Naive thymus-derived CD8-positive, alpha-beta T cell (primary cell): ENCODE data around the gene FOXL1. TPM values are rescaled to one million over a fixed set of nuclear protein-coding genes. Genes with fewer than 3 reads are reported as not detected.

Experiments used
- ATAC-seq, 2 donors: fragments of 150-1000 bp; cut with Tn5 transposase in 1 of 2; sonication (Bioruptor Pico), chemical (Tn5 transposase) in 1 of 2; 1 replicate in 1 of 2; 2 replicates in 1 of 2; pipeline ENCODE4 v1.10.0; 2021; ENCODE audit warnings: mild to moderate bottlenecking in 2 of 2, moderate library complexity in 2 of 2
- POLR2A ChIA-PET: fragments of 350-600 bp; sonication (Branson Sonifier 250); formaldehyde crosslinking; loops from one replicate; lab custom pipeline; 2021; ENCODE audit warnings: antibody characterized with exemption; lab: Charles Lee
- DNase-seq, 10 donors: peaks; one replicate each; pipeline versions ENCODE4 v3.0.0 to v3.0.0-alpha.2; 2020 to 2022
- H3K27ac Mint-ChIP-seq, 10 donors: one replicate each; pipeline ENCODE4 v1.8.0; 2020 to 2022; ENCODE audit warnings: mild to moderate bottlenecking in 10 of 10, mixed read lengths in 10 of 10, moderate library complexity in 4 of 10, inconsistent platforms in 1 of 10
- H3K27me3 Mint-ChIP-seq, 5 donors: one replicate each; pipeline ENCODE4 v1.8.0; 2021 to 2022; ENCODE audit warnings: mixed read lengths in 5 of 5
- H3K36me3 Mint-ChIP-seq, 3 donors: one replicate each; pipeline ENCODE4 v1.8.0; 2020 to 2022; ENCODE audit warnings: mixed read lengths in 3 of 3, mild to moderate bottlenecking in 2 of 3, inconsistent platforms in 1 of 3
- H3K4me1 Mint-ChIP-seq, 4 donors: one replicate each; pipeline ENCODE4 v1.8.0; 2021 to 2022; ENCODE audit warnings: mixed read lengths in 4 of 4
- H3K4me3 Mint-ChIP-seq, 10 donors: one replicate each; pipeline ENCODE4 v1.8.0; 2020 to 2022; ENCODE audit warnings: mild to moderate bottlenecking in 10 of 10, mixed read lengths in 10 of 10, moderate library complexity in 6 of 10, inconsistent platforms in 1 of 10
- H3K9me3 Mint-ChIP-seq, 9 donors: one replicate each; pipeline ENCODE4 v1.8.0; 2020 to 2022; ENCODE audit warnings: mixed read lengths in 9 of 9, mild to moderate bottlenecking in 3 of 9, inconsistent platforms in 1 of 9, moderate library complexity in 1 of 9
- polyA plus RNA-seq, 3 donors: library from polyadenylated mRNA; unstranded; fragments of 300-500 nt; fragmentation: Illumina TruSeq; gene quantifications; one replicate each; pipeline ENCODE4 v1.2.3, GENCODE V29; 2021
- total RNA-seq, 8 experiments: library from RNA in 2 of 8; stranded (reverse) in 2 of 8; gene quantifications; one replicate each; pipeline ENCODE4 v1.2.3 and lab custom pipeline; 2021 to 2026

FOXL1 gene
- total and polyA plus RNA-seq, 5 experiments from 2014 or later: not detected

DNA sequence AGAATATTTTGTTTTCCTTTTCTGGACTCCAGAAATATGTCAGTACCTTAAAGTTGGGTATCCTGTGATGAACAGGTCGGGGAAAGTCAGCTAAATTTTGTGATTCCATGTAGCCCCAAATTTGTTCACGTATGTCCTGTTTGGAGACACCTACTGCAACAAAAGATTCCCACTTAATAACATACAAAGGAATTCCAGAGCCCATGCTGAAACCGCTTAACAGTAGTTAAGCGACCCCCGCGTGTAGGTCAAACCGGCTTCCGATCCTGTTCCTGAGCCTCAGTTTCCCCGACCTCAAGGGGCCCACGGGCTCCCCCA, 23.8 kb upstream of the FOXL1 start:
- POLR2A ChIA-PET: no interaction called here
- peak in 1 of 10 donors; percentile 15 for DNase-seq
- H3K4me1 Mint-ChIP-seq: peaks cover 4 to 32% (median 20%) of the 10 kb centered on the region in 4 donors
- ATAC-seq: peak in 1 of 2 donors; percentile 6
- H3K36me3 Mint-ChIP-seq: peaks cover 0 to 15% (median 0%) of the 10 kb centered on the region in 3 donors
- H3K9me3 Mint-ChIP-seq: peaks cover 0 to 2% (median 0%) of the 10 kb centered on the region in 9 donors
- H3K4me3 Mint-ChIP-seq: peak overlapping the region; percentile 93 to 98 (median 94)
- peaks cover 0 to 16% (median 9%) of the 10 kb centered on the region in 5 donors for H3K27me3 Mint-ChIP-seq
- peak overlapping the region; percentile 94 to 99 (median 98) for H3K27ac Mint-ChIP-seq

DNA sequence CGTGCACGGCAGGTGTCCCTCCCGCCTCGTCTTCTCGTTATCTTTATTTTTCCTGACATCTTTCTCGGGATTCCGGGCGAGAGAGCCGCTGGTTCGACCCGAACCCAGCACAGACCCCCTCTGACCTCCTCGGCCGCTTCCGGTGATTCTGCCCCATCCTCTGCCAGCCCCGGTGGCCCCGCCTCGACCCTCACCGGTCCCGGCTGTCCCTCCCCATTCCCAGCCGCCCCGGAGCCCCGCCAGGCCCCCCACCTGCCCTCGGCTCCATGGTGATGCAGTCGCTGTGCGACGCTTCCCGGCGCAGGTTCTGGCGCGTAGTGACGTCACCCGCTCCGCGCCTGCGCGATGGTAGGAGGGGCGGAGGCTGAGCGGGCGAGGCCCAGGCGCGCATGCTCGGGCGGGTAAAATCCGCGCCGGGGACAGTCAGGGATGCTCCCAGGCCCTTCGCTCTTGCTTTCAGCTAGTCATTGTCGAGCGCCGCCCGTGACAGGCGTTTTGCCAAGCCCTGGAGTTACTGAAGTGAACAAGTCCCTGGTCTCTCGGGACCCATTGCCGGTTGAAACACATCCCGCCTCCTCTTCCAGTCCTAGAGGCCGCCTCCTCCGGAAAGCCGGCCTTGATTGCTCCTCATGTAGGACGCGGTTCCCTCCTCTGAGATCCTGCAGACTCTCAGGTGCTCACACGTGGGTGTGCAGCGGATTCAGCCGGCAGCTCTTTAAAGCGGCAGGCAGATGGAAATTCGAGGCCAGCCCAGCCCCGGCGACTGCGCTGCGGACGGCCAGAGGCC, 23.2 kb upstream of the FOXL1 start, which contains the start of gene MTHFSD:
MTHFSD (minus strand) TSS at position 319 of the 787 bp plus-strand sequence; CDS start at position 268, 51 bp downstream.
- H3K4me3 Mint-ChIP-seq: peak within 1 kb of the TSS; percentile 93 to 98 (median 94)
- POLR2A ChIA-PET: interaction anchor here (1.0 kb wide), 1 partner anchor 20 kb away, joined by 4 read pairs; no protein-coding TSS in a partner anchor
- ATAC-seq (peak; percentile 95 to 96), DNase-seq (peak; percentile 92 to 98 (median 96))
- peaks cover 0 to 2% (median 0%) of the 10 kb centered on the region in 9 donors for H3K9me3 Mint-ChIP-seq
- H3K27ac Mint-ChIP-seq: peak within 1 kb of the TSS; percentile 94 to 99 (median 98)
- H3K27me3 Mint-ChIP-seq: peaks cover 0 to 21% (median 14%) of the 10 kb centered on the region in 5 donors
- H3K4me1 Mint-ChIP-seq: peaks cover 4 to 32% (median 20%) of the 10 kb centered on the region in 4 donors
- H3K36me3 Mint-ChIP-seq: peaks cover 0 to 15% (median 0%) of the 10 kb centered on the region in 3 donors

DNA sequence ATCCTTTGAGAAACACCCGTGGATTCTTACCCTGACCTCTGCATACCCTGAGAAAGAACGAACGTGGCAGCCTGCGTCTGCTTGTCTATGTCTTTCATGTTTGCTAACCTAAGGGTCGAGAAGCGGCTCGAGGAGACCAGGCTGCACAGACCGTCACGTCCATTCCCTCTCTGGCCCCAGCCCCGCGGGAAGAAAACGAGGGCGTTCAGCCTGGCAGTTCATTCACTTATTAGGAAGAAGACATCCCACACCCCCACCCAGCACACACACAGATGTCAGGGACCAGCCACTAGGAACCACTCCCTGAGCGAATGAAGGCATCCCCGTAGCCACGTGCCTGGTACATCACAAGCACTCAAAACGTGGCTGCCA, 22.7 kb upstream of the FOXL1 start:
- peaks cover 4 to 32% (median 20%) of the 10 kb centered on the region in 4 donors for H3K4me1 Mint-ChIP-seq
- H3K36me3 Mint-ChIP-seq: peaks cover 0 to 13% (median 0%) of the 10 kb centered on the region in 3 donors
- peaks cover 0 to 24% (median 16%) of the 10 kb centered on the region in 5 donors for H3K27me3 Mint-ChIP-seq
- ATAC-seq (no peak), DNase-seq (no peak)
- H3K9me3 Mint-ChIP-seq: peaks cover 0 to 2% (median 0%) of the 10 kb centered on the region in 9 donors
- H3K4me3 Mint-ChIP-seq: peak overlapping the region; percentile 93 to 98 (median 94)
- POLR2A ChIA-PET: interaction anchor here (1.0 kb wide), 1 partner anchor 20 kb away, joined by 4 read pairs; no protein-coding TSS in a partner anchor
- H3K27ac Mint-ChIP-seq: peak overlapping the region; percentile 94 to 99 (median 98)

DNA sequence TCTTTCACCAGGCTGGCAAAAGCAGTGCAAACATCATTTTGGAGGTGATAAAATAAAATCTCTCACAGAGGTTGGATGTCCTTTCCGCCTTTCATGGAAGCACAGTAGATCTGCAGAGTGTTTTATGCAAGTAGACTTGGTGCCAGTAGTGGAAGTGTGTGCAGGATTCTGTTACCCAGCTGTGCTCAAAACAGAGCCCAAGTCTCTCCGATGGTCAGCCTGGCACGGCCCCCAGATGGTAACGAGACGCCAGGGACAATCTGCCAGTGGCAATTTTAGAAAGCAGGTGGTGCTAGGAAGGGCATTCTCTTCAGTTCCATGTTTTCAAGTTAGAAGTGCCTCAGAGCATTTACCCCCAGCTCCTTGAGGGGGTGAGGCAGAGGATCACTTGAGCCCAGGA, 21.8 kb upstream of the FOXL1 start:
- H3K4me3 Mint-ChIP-seq: peak overlapping the region in 7 of 10 donors; percentile 9 to 97 (median 66)
- H3K27me3 Mint-ChIP-seq: peaks cover 4 to 31% (median 16%) of the 10 kb centered on the region in 5 donors
- peaks cover 0 to 2% (median 0%) of the 10 kb centered on the region in 9 donors for H3K9me3 Mint-ChIP-seq
- H3K27ac Mint-ChIP-seq: peak overlapping the region in 5 of 10 donors; percentile 35 to 99 (median 64)
- DNase-seq (no peak), ATAC-seq (no peak)
- H3K36me3 Mint-ChIP-seq: peaks cover 0 to 6% (median 0%) of the 10 kb centered on the region in 3 donors
- peaks cover 4 to 32% (median 20%) of the 10 kb centered on the region in 4 donors for H3K4me1 Mint-ChIP-seq
- POLR2A ChIA-PET: no interaction called here

DNA sequence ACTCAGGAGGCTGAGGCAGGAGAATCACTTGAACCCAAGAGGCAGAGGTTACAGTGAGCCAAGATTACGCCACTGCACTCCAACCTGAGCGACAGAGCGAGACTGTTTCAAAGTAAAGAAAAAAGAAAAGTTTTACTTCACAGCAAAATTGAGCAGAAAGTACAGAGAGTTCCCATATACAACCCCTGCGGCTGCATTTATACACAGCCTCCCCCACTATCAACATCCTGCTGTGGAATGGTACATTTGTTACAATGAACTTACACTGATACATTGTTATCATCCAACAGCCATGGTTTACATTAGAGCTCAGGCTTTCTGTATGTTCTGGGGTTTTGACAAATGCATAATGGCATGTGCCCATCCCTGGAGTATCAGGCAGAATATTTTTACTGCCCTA, 20.8 kb upstream of the FOXL1 start:
- Mint-ChIP-seq H3K36me3 (peaks cover 0 to 3% (median 0%) of the 10 kb centered on the region in 3 donors), H3K4me3 (peak overlapping the region in 2 of 10 donors; percentile 5 to 22), H3K4me1 (peaks cover 3 to 29% (median 18%) of the 10 kb centered on the region in 4 donors), H3K27ac (peak overlapping the region in 1 of 10 donors; percentile 60), H3K27me3 (peaks cover 4 to 40% (median 16%) of the 10 kb centered on the region in 5 donors), H3K9me3 (peaks cover 0 to 2% (median 0%) of the 10 kb centered on the region in 9 donors)
- DNase-seq (no peak), ATAC-seq (no peak)
- POLR2A ChIA-PET: interaction anchor here (0.7 kb wide), 1 partner anchor 115 kb away, joined by 3 read pairs; no protein-coding TSS in a partner anchor

DNA sequence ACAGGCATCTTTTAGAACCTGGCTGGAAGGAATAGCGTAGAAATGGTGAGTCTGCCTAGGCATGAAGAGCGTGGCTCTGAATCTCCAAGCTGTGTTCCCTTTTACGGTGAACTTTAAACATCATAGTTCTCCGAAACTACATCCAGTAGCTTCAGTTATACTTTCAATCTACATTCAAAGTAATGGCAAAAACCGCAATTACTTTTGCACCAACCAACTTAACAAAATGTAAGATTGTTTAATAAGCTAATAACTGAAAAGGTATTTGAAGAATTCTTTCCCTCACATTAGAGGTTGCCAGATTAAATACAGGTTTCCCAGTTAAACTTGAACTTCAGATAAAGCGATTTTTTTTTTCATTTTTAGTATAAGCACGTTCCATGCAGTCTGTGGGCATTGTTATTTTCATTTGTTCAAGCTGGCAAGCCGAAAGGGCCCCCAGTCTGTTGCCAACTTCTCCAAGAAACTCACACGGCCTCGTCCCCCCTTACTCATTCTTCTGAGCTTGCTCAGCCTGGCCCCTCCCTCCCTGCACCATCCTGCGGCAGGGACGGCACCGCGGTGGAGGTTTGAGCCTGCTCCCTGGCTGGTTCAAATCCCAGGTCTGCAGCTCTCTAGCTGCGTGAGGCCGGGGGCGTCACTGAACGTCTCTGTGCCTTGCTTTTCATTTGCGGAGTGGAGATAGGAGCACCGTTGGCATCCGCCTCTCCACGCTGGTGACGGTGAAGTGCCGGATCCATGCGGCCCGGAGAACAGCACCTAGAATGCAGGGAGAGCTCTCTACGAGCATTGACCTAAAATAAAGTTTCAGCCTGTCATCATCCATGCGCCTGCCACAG, 19.8 kb upstream of the FOXL1 start:
- POLR2A ChIA-PET: no interaction called here
- Mint-ChIP-seq H3K9me3 (peaks cover 0 to 2% (median 0%) of the 10 kb centered on the region in 9 donors), H3K4me3 (no peak overlapping the region), H3K27ac (no peak overlapping the region), H3K36me3 (peaks cover 0 to 3% (median 0%) of the 10 kb centered on the region in 3 donors), H3K27me3 (peaks cover 6 to 42% (median 17%) of the 10 kb centered on the region in 5 donors), H3K4me1 (peaks cover 2 to 23% (median 19%) of the 10 kb centered on the region in 4 donors)
- ATAC-seq (no peak), DNase-seq (no peak)

DNA sequence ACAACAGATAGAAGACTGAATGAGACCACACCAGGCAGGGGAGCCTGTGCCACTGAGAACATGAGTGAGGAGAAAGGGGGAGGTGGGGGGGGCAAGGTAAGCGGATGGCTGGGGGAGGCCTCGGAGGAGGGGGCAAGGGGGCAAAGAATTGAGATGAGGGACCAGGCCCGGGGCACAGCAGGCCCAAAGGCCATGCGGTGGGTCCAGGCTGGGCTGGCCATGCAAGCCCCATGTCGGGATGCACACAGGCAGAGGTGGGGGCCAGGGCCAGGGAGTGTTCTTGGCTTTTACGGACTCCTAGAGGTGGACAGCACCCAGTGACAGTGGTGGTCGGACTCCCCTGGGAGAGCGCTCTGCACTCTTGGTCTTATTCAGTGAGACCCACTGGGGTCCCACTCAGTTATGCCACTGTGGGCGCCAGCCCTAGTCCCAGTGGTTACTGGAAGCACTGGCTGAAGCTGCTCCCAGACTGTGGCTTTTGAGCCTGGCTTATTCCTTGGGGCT, 18.5 kb upstream of the FOXL1 start:
- ATAC-seq (no peak), DNase-seq (no peak)
- Mint-ChIP-seq H3K9me3 (peaks cover 0 to 2% (median 0%) of the 10 kb centered on the region in 9 donors), H3K27ac (no peak overlapping the region), H3K4me3 (no peak overlapping the region), H3K36me3 (peaks cover 0 to 3% (median 0%) of the 10 kb centered on the region in 3 donors), H3K4me1 (peaks cover 9 to 23% (median 19%) of the 10 kb centered on the region in 4 donors), H3K27me3 (peaks cover 14 to 55% (median 26%) of the 10 kb centered on the region in 5 donors)
- POLR2A ChIA-PET: no interaction called here

DNA sequence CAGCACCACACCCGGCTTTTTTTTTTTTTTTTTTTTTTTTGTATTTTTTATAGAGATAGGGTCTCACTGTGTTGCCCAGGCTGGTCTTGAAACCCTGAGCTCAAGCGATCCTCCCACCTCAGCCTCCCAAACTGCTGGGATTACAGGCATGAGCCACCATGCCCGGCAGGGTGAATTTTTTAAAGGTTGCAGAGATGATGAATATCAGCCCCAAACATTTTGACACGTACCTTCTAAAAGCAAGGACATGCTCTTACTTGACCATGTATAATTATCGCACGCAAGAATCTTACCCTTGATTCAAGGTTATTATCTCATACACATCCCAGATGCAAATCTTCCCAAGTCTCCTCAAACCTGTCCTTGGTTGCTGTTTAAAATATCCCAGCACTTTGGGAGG, 16.0 kb upstream of the FOXL1 start:
- no peaks in the 10 kb centered on the region for H3K9me3 Mint-ChIP-seq
- ATAC-seq: no peak

DNA sequence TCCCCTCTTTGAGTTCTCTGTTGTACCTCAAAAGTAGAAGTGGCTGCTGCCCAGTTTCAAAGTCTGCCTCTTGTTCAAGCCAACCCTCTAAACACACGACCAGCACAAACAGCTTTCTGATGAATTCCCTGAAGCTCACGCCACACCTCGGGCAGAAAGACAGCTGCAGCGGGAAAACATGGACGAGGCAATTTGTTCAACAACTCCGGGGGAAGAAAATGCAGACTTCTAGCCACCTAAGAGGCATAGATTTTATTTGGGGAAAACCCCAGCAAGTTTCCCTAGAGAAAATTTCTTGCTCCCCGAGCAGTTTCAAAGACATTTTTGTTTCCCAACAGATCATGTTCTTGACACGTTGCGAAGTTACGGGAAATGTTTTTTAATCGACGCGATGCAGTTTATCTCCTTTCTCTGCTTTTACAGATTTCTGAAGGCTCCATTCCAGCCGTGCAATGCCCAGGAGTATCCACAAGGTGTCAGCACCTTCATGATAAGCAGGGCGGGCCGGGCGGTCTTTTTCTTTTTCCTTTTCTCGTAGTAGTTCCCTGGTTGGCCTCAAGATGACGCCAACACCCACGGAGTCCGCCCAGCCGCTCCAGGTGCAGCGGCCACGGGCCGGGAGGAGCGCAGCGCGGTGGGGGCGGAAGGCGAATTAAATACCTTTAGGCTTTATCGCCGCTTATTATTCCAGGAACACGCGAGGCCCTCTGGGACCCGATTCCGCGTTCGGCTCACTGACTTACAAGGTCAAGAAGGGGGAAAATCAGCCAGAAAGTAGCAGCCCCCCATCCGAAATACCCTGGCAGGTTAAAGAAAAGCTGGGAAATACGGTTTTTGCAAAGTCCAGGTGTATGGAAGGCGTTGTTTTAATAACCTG, 14.6 kb upstream of the FOXL1 start:
- Mint-ChIP-seq H3K4me1 (peaks cover 7 to 27% (median 17%) of the 10 kb centered on the region in 4 donors), H3K27me3 (peaks cover 20 to 71% (median 34%) of the 10 kb centered on the region in 5 donors), H3K4me3 (peak overlapping the region; percentile 41 to 82 (median 72)), H3K9me3 (no peaks in the 10 kb centered on the region), H3K36me3 (no peaks in the 10 kb centered on the region), H3K27ac (peak overlapping the region in 2 of 10 donors; percentile 15 to 43)
- ATAC-seq (peak; percentile 91 to 92), DNase-seq (peak; percentile 72 to 91 (median 84))
- POLR2A ChIA-PET: no interaction called here

More for the DNA sequence above, 16.0 kb upstream of the FOXL1 start:
- DNase-seq: no peak
- H3K36me3 Mint-ChIP-seq: no peaks in the 10 kb centered on the region
- peaks cover 7 to 23% (median 16%) of the 10 kb centered on the region in 4 donors for H3K4me1 Mint-ChIP-seq
- H3K27ac Mint-ChIP-seq: no peak overlapping the region
- peaks cover 20 to 70% (median 37%) of the 10 kb centered on the region in 5 donors for H3K27me3 Mint-ChIP-seq
- no peak overlapping the region for H3K4me3 Mint-ChIP-seq
- POLR2A ChIA-PET: no interaction called here

DNA sequence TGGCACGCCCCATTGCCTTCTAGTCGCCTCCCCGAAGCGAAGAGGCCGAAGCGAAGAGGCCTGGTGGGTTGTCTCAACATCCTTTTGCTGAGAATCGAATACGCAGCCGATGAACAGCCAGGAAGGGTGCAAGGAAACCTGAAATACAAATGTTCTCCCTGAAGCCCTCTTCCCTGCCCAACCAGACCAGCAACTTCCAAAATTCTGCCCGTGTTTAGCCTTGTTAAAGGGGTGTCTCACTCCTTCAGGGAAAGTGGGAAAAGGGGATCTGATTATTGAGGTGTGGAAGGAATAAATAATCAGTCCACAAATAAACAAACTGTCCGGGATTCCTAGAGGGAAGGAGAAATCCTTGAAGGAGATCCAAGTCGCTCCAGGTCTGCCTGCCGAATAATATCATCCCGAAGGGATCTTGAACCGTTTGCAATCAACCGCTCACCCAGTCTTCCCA, 13.1 kb upstream of the FOXL1 start:
- Mint-ChIP-seq H3K9me3 (no peaks in the 10 kb centered on the region), H3K4me1 (peaks cover 7 to 28% (median 20%) of the 10 kb centered on the region in 4 donors), H3K27me3 (peaks cover 26 to 68% (median 45%) of the 10 kb centered on the region in 5 donors), H3K4me3 (peak overlapping the region in 3 of 10 donors; percentile 33 to 52 (median 36)), H3K36me3 (no peaks in the 10 kb centered on the region), H3K27ac (peak overlapping the region in 1 of 10 donors; percentile 18)
- no peak for ATAC-seq
- no peak for DNase-seq
- POLR2A ChIA-PET: no interaction called here
